Measurements from ENCODE around the gene SLC4A3. TPM values are rescaled to one million over a fixed set of nuclear protein-coding genes. Genes with fewer than 3 reads are reported as not detected.

Gene SLC4A3
- total and polyA plus RNA-seq, 2 of the 13 experiments (the other 11 are each of a cell fraction or from before 2014, with no cell fraction given), result 0.18 to 0.95 TPM

DNA sequence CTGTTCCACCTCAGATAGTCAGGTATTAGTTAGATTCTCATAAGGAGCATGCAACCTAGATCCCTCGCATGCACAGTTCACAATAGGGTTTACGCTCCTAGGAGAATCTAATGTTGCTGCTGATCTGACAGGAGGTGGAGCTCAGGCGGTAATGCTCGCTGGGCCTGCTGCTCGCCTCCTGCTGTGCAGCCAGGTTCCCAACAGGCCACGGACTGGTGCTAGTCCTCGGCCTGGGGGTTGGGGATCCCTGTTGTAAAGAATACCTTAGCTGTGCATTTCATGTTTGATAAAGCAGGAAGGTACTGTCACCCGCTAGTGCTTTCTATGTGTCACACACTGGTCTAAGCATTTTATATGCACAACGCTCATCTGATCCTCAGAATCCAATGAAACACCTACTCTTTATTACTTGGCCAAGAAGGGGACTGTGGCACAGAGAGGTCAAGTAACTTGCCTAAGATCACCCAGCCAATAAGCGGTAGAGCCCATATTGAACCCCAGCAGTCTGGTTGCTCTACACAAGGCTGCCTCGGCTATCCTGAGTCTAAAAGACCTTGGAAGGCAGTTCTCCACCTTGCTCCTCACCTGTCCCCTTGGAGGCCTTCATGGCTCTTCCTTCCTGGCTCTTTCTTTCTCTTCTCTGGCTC is 35.8 kb downstream of the SLC4A3 start:
- no peak overlapping the region for H3K27ac ChIP-seq (ENCODE audit: extremely low read length, insufficient read depth, low read length)
- no peak overlapping the region for H3K4me3 ChIP-seq (replicated peaks in 1 of 3; ENCODE audit: insufficient read depth in 1 of 3, low read depth in 2 of 3, low read length in 3 of 3)
- intact Hi-C loops (cut with micrococcal nuclease; ENCODE audit: unreplicated experiment) (no loop called here), in situ Hi-C loops (cut with HindIII; ENCODE audit: extremely low pct_ligation_motif_present, low pct_unique_long_range_greater_than_20kb) (no loop called here)
- peaks cover 24% of the 10 kb centered on the region for H3K9me3 ChIP-seq (ENCODE audit: low read length)
- DNase-seq (ENCODE audit: low spot score) (no peak), ATAC-seq (no peak), FAIRE-seq (no peak)
- TF ChIP-seq ZNF768 (CRISPR knock-in tag; IDR thresholded peaks at IDR 0.05), result peak; percentile 31; the same call in 1 of the 2 replicates
- TF ChIP-seq ZNF17 (CRISPR knock-in tag; IDR thresholded peaks at IDR 0.05), result no peak
- no peak overlapping the region for H3K4me2 ChIP-seq (ENCODE audit: low read depth, low read length)
- CTCF ChIA-PET (ENCODE audit: low intra/inter-chr PET ratio, low total read pairs), result no interaction called here
- no peak overlapping the region for H2AFZ ChIP-seq (ENCODE audit: low read length)
- H3K79me2 ChIP-seq (ENCODE audit: insufficient read depth, low read length), result no peaks in the 10 kb centered on the region
- peaks cover 16% of the 10 kb centered on the region for H3K4me1 ChIP-seq (ENCODE audit: insufficient read depth, low read length)
- 58% methylated on average over 11 of the region's 11 CpGs for WGBS (ENCODE audit: low lambda C conversion rate)
- peaks cover 6 to 8% of the 10 kb centered on the region in 2 experiments for H3K27me3 ChIP-seq (ENCODE audit: control insufficient read depth in 1 of 2, insufficient read depth in 2 of 2, low read length in 2 of 2)
- H3K9ac ChIP-seq (ENCODE audit: insufficient read depth, low read depth, low read length), result no peak overlapping the region
- H3K36me3 ChIP-seq (replicated peaks in 1 of 2; ENCODE audit: control insufficient read depth in 1 of 2, insufficient read depth in 2 of 2, low read length in 2 of 2), result no peaks in the 10 kb centered on the region
- no TSS peak for BruUV-seq (replicated peaks)
- H4K20me1 ChIP-seq (ENCODE audit: insufficient read depth, low read length), result no peaks in the 10 kb centered on the region
- POLR2A ChIA-PET, result no interaction called here

DNA sequence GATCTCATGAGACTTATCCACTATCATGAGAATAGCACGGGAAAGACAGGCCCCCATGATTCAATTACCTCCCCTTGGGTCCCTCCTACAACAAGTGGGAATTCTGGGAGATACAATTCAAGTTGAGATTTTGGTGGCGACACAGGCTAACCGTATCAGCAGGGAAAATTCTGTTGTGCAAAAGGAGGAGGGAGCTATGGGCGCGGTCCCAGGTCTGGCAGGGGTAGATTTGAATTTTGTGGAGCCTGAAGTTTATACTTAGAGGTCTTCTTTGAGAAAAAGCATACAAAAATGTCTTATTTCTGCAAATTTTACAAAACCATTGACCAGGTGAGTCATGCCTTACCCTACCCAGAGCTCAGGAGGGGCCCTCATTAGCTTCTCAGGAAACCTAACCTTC is 36.6 kb downstream of the SLC4A3 start:
- BruUV-seq (replicated peaks), result no TSS peak
- H3K4me1 ChIP-seq (ENCODE audit: insufficient read depth, low read length), result peaks cover 16% of the 10 kb centered on the region
- in situ Hi-C loops (cut with HindIII; ENCODE audit: extremely low pct_ligation_motif_present, low pct_unique_long_range_greater_than_20kb), result no loop called here
- ATAC-seq (no peak), FAIRE-seq (no peak), DNase-seq (ENCODE audit: low spot score) (no peak)
- no peaks in the 10 kb centered on the region for H3K79me2 ChIP-seq (ENCODE audit: insufficient read depth, low read length)
- intact Hi-C loops (cut with micrococcal nuclease; ENCODE audit: unreplicated experiment), result no loop called here
- ChIA-PET CTCF (ENCODE audit: low intra/inter-chr PET ratio, low total read pairs) (no interaction called here), POLR2A (no interaction called here)
- H3K4me2 ChIP-seq (ENCODE audit: low read depth, low read length), result no peak overlapping the region
- H3K27me3 ChIP-seq (ENCODE audit: control insufficient read depth in 1 of 2, insufficient read depth in 2 of 2, low read length in 2 of 2), result peaks cover 6 to 16% of the 10 kb centered on the region in 2 experiments
- H2AFZ ChIP-seq (ENCODE audit: low read length), result no peak overlapping the region
- 67% methylated on average over 5 of the region's 5 CpGs for WGBS (ENCODE audit: low lambda C conversion rate)
- peaks cover 24% of the 10 kb centered on the region for H3K9me3 ChIP-seq (ENCODE audit: low read length)
- H3K4me3 ChIP-seq (replicated peaks in 1 of 3; ENCODE audit: insufficient read depth in 1 of 3, low read depth in 2 of 3, low read length in 3 of 3), result no peak overlapping the region
- H4K20me1 ChIP-seq (ENCODE audit: insufficient read depth, low read length), result no peaks in the 10 kb centered on the region
- no peaks in the 10 kb centered on the region for H3K36me3 ChIP-seq (replicated peaks in 1 of 2; ENCODE audit: control insufficient read depth in 1 of 2, insufficient read depth in 2 of 2, low read length in 2 of 2)
- no peak overlapping the region for H3K9ac ChIP-seq (ENCODE audit: insufficient read depth, low read depth, low read length)
- no peak overlapping the region for H3K27ac ChIP-seq (ENCODE audit: extremely low read length, insufficient read depth, low read length)
- no peak for TF ChIP-seq ZNF124 (CRISPR knock-in tag; IDR thresholded peaks at IDR 0.05)
- TF ChIP-seq CENPT (CRISPR knock-in tag; IDR thresholded peaks at IDR 0.05; ENCODE audit: low read depth), result no peak
- TF ChIP-seq ZNF292 (CRISPR knock-in tag; IDR thresholded peaks at IDR 0.05; ENCODE audit: borderline replicate concordance, low read depth), result no peak
- TF ChIP-seq GABPB1 (CRISPR knock-in tag; IDR thresholded peaks at IDR 0.05), result no peak
- no peak for TF ChIP-seq ZNF510 (CRISPR knock-in tag; IDR thresholded peaks at IDR 0.05; ENCODE audit: low read depth)
- TF ChIP-seq, protein P1, sequence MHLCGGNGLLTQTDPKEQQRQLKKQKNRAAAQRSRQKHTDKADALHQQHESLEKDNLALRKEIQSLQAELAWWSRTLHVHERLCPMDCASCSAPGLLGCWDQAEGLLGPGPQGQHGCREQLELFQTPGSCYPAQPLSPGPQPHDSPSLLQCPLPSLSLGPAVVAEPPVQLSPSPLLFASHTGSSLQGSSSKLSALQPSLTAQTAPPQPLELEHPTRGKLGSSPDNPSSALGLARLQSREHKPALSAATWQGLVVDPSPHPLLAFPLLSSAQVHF (CRISPR knock-in tag; IDR thresholded peaks at IDR 0.05), result no peak
- no peak for TF ChIP-seq ZBTB20 (CRISPR knock-in tag; IDR thresholded peaks at IDR 0.05; ENCODE audit: borderline replicate concordance, low read depth)
- no peak for TF ChIP-seq U2AF2 (IDR thresholded peaks at IDR 0.05; ENCODE audit: low read depth, low read length)
- no peak for TF ChIP-seq TAF15 (IDR thresholded peaks at IDR 0.05; ENCODE audit: low read depth, low read length, poor library complexity, severe bottlenecking)
- TF ChIP-seq, protein P2, sequence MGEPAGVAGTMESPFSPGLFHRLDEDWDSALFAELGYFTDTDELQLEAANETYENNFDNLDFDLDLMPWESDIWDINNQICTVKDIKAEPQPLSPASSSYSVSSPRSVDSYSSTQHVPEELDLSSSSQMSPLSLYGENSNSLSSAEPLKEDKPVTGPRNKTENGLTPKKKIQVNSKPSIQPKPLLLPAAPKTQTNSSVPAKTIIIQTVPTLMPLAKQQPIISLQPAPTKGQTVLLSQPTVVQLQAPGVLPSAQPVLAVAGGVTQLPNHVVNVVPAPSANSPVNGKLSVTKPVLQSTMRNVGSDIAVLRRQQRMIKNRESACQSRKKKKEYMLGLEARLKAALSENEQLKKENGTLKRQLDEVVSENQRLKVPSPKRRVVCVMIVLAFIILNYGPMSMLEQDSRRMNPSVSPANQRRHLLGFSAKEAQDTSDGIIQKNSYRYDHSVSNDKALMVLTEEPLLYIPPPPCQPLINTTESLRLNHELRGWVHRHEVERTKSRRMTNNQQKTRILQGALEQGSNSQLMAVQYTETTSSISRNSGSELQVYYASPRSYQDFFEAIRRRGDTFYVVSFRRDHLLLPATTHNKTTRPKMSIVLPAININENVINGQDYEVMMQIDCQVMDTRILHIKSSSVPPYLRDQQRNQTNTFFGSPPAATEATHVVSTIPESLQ (CRISPR knock-in tag; conservative IDR thresholded peaks at IDR 0.05), result no peak
- no peak for TF ChIP-seq CHD4 (IDR thresholded peaks at IDR 0.05; ENCODE audit: borderline replicate concordance, low read length)
- no peak for TF ChIP-seq RNF2 (conservative IDR thresholded peaks at IDR 0.05; ENCODE audit: low read depth)
- TF ChIP-seq KLF13 (CRISPR knock-in tag; IDR thresholded peaks at IDR 0.05), result no peak
- TF ChIP-seq, protein P3, sequence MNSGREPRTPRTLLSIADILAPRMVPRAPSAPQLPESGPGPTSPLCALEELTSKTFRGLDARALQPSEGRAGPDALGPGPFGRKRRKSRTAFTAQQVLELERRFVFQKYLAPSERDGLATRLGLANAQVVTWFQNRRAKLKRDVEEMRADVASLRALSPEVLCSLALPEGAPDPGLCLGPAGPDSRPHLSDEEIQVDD (CRISPR knock-in tag; IDR thresholded peaks at IDR 0.05; ENCODE audit: borderline replicate concordance), result no peak
- no peak for TF ChIP-seq ZNF230 (CRISPR knock-in tag; IDR thresholded peaks at IDR 0.05)
